IMR-90 (cell line): Measurements from ENCODE around the gene SWAP70.

ENCODE experiments used
- BHLHE40 ChIP-seq: fragments of 150-350 bp; IDR thresholded peaks from 2 replicates; pipeline ENCODE4 v1.6.1; 2016; ENCODE audit warnings: mild to moderate bottlenecking, low read depth, low read length
- CHD1 ChIP-seq: IDR thresholded peaks from 2 replicates; pipeline ENCODE4 v1.6.1; 2012; ENCODE audit warnings: low read depth, low read length, improper control_type of control experiment
- MAFK ChIP-seq: IDR thresholded peaks from 2 replicates; pipeline ENCODE4 v1.6.1; 2012; ENCODE audit warnings: low read depth, low read length, improper control_type of control experiment
- MAZ ChIP-seq: IDR thresholded peaks from 2 replicates; pipeline ENCODE4 v1.6.1; 2012; ENCODE audit warnings: low read depth, mild to moderate bottlenecking, low read length, improper control_type of control experiment, moderate library complexity, borderline replicate concordance
- MXI1 ChIP-seq: IDR thresholded peaks from 2 replicates; pipeline ENCODE4 v1.6.1; 2012; ENCODE audit warnings: low read depth, mild to moderate bottlenecking, low read length, moderate library complexity, borderline replicate concordance
- POLR2A ChIP-seq: IDR thresholded peaks from 2 replicates; pipeline ENCODE4 v1.6.1; 2012; ENCODE audit warnings: mild to moderate bottlenecking, low read depth, low read length
- RAD21 ChIP-seq: IDR thresholded peaks from 2 replicates; pipeline ENCODE4 v1.6.1; 2012; ENCODE audit warnings: low read length, improper control_type of control experiment
- RCOR1 ChIP-seq: IDR thresholded peaks from 2 replicates; pipeline ENCODE4 v1.6.1; 2012; ENCODE audit warnings: mild to moderate bottlenecking, low read length, improper control_type of control experiment; ENCODE audit not compliant: insufficient replicate concordance
- RFX5 ChIP-seq: IDR thresholded peaks from 2 replicates; pipeline ENCODE4 v1.8.0; 2012; ENCODE audit warnings: low read depth, mild to moderate bottlenecking, low read length, moderate library complexity
- SMC3 ChIP-seq: fragments of 150-350 bp; IDR thresholded peaks from 2 replicates; pipeline ENCODE4 v1.6.1; 2016; ENCODE audit warnings: low read depth, mild to moderate bottlenecking, antibody characterized with exemption, low read length, moderate library complexity
- TF ChIP-seq, protein P1 (sequence below): conservative IDR thresholded peaks from 2 replicates; pipeline ENCODE4 v1.5.1; 2012; ENCODE audit warnings: mild to moderate bottlenecking, low read depth, low read length, improper control_type of control experiment
- TF ChIP-seq, protein P2 (sequence below): fragments of 150-350 bp; IDR thresholded peaks from 2 replicates; pipeline ENCODE4 v1.6.1; 2017; ENCODE audit warnings: mild to moderate bottlenecking, antibody characterized with exemption, low read length, low read depth
- TF ChIP-seq, protein P3 (sequence below): fragments of 150-350 bp; IDR thresholded peaks from 2 replicates; pipeline ENCODE4 v1.6.1; 2016; ENCODE audit warnings: low read depth, mild to moderate bottlenecking, low read length, moderate library complexity, borderline replicate concordance

DNA sequence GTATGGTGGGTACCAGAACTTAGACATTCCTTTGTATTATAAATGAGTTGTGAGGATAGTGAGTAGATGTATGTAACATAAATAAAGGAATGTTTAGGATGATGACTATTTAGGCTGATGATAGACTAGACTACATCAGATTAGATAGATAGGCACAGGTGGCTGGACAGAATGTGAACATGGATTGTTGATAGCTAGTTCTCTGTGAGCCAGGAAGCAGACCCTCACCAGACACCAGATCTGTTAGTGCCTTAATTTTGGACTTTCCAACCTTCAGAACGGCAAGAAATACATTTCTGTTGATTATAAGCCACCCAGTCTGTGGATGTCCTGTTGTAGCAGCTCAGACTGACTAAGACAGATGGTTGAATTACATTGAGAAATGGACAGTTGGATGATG lies 99.4 kb downstream of the SWAP70 start:
- TF ChIP-seq BHLHE40, result no peak
- TF ChIP-seq, protein P1, sequence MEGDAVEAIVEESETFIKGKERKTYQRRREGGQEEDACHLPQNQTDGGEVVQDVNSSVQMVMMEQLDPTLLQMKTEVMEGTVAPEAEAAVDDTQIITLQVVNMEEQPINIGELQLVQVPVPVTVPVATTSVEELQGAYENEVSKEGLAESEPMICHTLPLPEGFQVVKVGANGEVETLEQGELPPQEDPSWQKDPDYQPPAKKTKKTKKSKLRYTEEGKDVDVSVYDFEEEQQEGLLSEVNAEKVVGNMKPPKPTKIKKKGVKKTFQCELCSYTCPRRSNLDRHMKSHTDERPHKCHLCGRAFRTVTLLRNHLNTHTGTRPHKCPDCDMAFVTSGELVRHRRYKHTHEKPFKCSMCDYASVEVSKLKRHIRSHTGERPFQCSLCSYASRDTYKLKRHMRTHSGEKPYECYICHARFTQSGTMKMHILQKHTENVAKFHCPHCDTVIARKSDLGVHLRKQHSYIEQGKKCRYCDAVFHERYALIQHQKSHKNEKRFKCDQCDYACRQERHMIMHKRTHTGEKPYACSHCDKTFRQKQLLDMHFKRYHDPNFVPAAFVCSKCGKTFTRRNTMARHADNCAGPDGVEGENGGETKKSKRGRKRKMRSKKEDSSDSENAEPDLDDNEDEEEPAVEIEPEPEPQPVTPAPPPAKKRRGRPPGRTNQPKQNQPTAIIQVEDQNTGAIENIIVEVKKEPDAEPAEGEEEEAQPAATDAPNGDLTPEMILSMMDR, result no peak
- no peak for TF ChIP-seq POLR2A
- TF ChIP-seq MAZ, result no peak
- TF ChIP-seq MXI1, result no peak
- no peak for TF ChIP-seq RAD21
- TF ChIP-seq RFX5, result no peak
- no peak for TF ChIP-seq CHD1
- no peak for TF ChIP-seq SMC3
- TF ChIP-seq, protein P2, sequence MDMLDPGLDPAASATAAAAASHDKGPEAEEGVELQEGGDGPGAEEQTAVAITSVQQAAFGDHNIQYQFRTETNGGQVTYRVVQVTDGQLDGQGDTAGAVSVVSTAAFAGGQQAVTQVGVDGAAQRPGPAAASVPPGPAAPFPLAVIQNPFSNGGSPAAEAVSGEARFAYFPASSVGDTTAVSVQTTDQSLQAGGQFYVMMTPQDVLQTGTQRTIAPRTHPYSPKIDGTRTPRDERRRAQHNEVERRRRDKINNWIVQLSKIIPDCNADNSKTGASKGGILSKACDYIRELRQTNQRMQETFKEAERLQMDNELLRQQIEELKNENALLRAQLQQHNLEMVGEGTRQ, result no peak
- TF ChIP-seq, protein P3, sequence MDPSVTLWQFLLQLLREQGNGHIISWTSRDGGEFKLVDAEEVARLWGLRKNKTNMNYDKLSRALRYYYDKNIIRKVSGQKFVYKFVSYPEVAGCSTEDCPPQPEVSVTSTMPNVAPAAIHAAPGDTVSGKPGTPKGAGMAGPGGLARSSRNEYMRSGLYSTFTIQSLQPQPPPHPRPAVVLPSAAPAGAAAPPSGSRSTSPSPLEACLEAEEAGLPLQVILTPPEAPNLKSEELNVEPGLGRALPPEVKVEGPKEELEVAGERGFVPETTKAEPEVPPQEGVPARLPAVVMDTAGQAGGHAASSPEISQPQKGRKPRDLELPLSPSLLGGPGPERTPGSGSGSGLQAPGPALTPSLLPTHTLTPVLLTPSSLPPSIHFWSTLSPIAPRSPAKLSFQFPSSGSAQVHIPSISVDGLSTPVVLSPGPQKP, result no peak
- no peak for TF ChIP-seq RCOR1
- no peak for TF ChIP-seq MAFK
